Upper lobe of left lung (tissue), 4 donors: ENCODE data around the gene WDR45B.

Experiments used
- CTCF ChIP-seq, 6 experiments: fragments of 450-650 bp in 4 of 6; fragments of 200-600 bp in 2 of 6; sonication (generic) in 2 of 6; IDR thresholded peaks; one replicate each; pipeline ENCODE4 v1.5.1; 2016 to 2019; ENCODE audit warnings: antibody characterized with exemption in 6 of 6
- EP300 ChIP-seq, 4 donors: sonication (generic); formaldehyde crosslinking; IDR thresholded peaks; one replicate each; pipeline ENCODE4 v1.5.1; 2017; ENCODE audit warnings: antibody characterized with exemption in 4 of 4, control low read depth in 2 of 4
- POLR2A ChIP-seq, 4 donors: fragments of 450-650 bp; IDR thresholded peaks; one replicate each; pipeline ENCODE4 v1.5.1; 2016 to 2017; ENCODE audit warnings: antibody characterized with exemption in 4 of 4, mild to moderate bottlenecking in 2 of 4
- POLR2AphosphoS5 ChIP-seq, 2 donors: sonication (generic); formaldehyde crosslinking; IDR thresholded peaks; one replicate each; pipeline ENCODE4 v1.5.1; 2017; ENCODE audit warnings: antibody characterized with exemption in 2 of 2

DNA sequence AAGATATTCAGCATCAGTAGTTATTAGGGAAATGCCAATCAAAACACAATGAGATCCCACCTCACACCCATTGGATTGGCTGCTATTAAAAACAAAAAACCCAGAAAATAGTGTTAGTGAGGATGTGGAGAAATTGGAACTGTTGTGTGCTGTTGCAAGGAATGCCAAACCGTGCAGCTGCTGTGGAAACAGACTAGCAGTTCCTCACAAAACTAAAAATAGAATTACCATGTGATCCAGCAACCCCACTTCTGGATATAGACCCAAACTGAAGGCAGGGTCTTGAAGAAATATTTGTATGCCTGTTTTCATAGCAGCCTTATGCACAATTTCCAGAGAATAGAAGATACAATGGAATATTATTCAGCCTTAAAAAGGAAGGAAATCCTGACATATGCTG lies 82.7 kb downstream of the WDR45B start:
- TF ChIP-seq CTCF (IDR thresholded peaks at IDR 0.05): no peak
- TF ChIP-seq POLR2A (IDR thresholded peaks at IDR 0.05): no peak
- TF ChIP-seq EP300 (IDR thresholded peaks at IDR 0.05): no peak
- TF ChIP-seq POLR2AphosphoS5 (IDR thresholded peaks at IDR 0.05): no peak
